K562 (cell line): ENCODE measurements around the gene ACP5. TPM values are rescaled to one million over a fixed set of nuclear protein-coding genes. Genes with fewer than 3 reads are reported as not detected.

ENCODE experiments used
- BCLAF1 ChIP-seq, 2 experiments: fragments of 450-650 bp in 1 of 2; IDR thresholded peaks; 2 replicates each; pipeline ENCODE4 v1.6.1; 2011 to 2017; ENCODE audit warnings: low read depth in 2 of 2, antibody characterized with exemption in 1 of 2, borderline replicate concordance in 1 of 2, low read length in 1 of 2, mild to moderate bottlenecking in 1 of 2, mixed read lengths in 1 of 2; ENCODE audit not compliant: control insufficient read depth in 1 of 2
- CEBPB ChIP-seq: fragments of 450-650 bp; IDR thresholded peaks from 2 replicates; pipeline ENCODE4 v1.6.1; 2016; ENCODE audit warnings: missing genetic modification characterization, missing compliant biosample characterization
- FOXP1 ChIP-seq: sonication (generic); formaldehyde crosslinking; IDR thresholded peaks from 2 replicates; pipeline ENCODE4 v1.8.0; 2022; ENCODE audit warnings: mild to moderate bottlenecking, missing genetic modification reagents
- GABPA ChIP-seq: fragments of 200-800 bp; sonication (Bioruptor generic); conservative IDR thresholded peaks from 2 replicates; pipeline ENCODE4 v1.6.1; 2016; ENCODE audit warnings: low read depth, missing genetic modification characterization, missing compliant biosample characterization
- GATAD2A ChIP-seq: fragments of 450-650 bp; IDR thresholded peaks from 2 replicates; pipeline ENCODE4 v1.6.1; 2017
- HDAC1 ChIP-seq, 2 experiments: fragments of 450-650 bp; IDR thresholded peaks; 2 replicates each; pipeline ENCODE4 v1.6.1; 2016 to 2017; ENCODE audit warnings: inconsistent platforms in 1 of 2, mild to moderate bottlenecking in 1 of 2, moderate library complexity in 1 of 2
- HLTF ChIP-seq: fragments of 450-650 bp; IDR thresholded peaks from 2 replicates; pipeline ENCODE4 v1.6.1; 2016
- HNRNPL ChIP-seq: fragments of 200-400 bp; formaldehyde crosslinking; IDR thresholded peaks from 2 replicates; pipeline ENCODE4 v1.6.1; 2017; ENCODE audit warnings: low read depth, mild to moderate bottlenecking, low read length
- KAT8 ChIP-seq: fragments of 450-650 bp; IDR thresholded peaks from 2 replicates; pipeline ENCODE4 v1.6.1; 2016; ENCODE audit warnings: low read depth, mild to moderate bottlenecking
- KHSRP ChIP-seq: fragments of 450-650 bp; IDR thresholded peaks from 2 replicates; pipeline ENCODE4 v1.6.1; 2017
- MCM5 ChIP-seq: fragments of 450-650 bp; IDR thresholded peaks from 2 replicates; pipeline ENCODE4 v1.6.1; 2016; ENCODE audit warnings: low read depth
- NCOR1 ChIP-seq: fragments of 450-650 bp; IDR thresholded peaks from 2 replicates; pipeline ENCODE4 v1.6.1; 2016; ENCODE audit warnings: mild to moderate bottlenecking, moderate library complexity
- PCBP2 ChIP-seq: fragments of 200-400 bp; formaldehyde crosslinking; IDR thresholded peaks from 2 replicates; pipeline ENCODE4 v1.6.1; 2018; ENCODE audit warnings: low read length, low read depth, mild to moderate bottlenecking, moderate library complexity; ENCODE audit not compliant: poor library complexity, severe bottlenecking
- PML ChIP-seq: IDR thresholded peaks from 2 replicates; pipeline ENCODE4 v1.6.1; 2012; ENCODE audit warnings: low read length, inconsistent platforms
- SMARCC2 ChIP-seq: fragments of 450-650 bp; IDR thresholded peaks from 2 replicates; pipeline ENCODE4 v1.6.1; 2017; ENCODE audit warnings: antibody characterized with exemption, moderate library complexity, mild to moderate bottlenecking, low read depth
- SREBF2 ChIP-seq: sonication (generic); formaldehyde crosslinking; IDR thresholded peaks from 2 replicates; pipeline ENCODE4 v1.4.0; 2020; ENCODE audit warnings: mild to moderate bottlenecking, missing genetic modification reagents
- TFAP4 ChIP-seq: sonication (generic); formaldehyde crosslinking; IDR thresholded peaks from 2 replicates; pipeline ENCODE4 v1.8.0; 2022; ENCODE audit warnings: missing genetic modification reagents, mild to moderate bottlenecking, moderate library complexity, borderline replicate concordance
- THAP7 ChIP-seq: fragments of 250-450 bp; sonication (Bioruptor Pico); IDR thresholded peaks from 2 replicates; pipeline ENCODE4 v1.5.0; 2021
- THRA ChIP-seq: fragments of 450-650 bp; IDR thresholded peaks from 2 replicates; pipeline ENCODE4 v1.6.1; 2017; ENCODE audit warnings: mild to moderate bottlenecking, moderate library complexity
- U2AF1 ChIP-seq: fragments of 200-400 bp; formaldehyde crosslinking; optimal IDR thresholded peaks from 2 replicates; pipeline ENCODE3; 2017; ENCODE audit warnings: mild to moderate bottlenecking, low read depth, low read length, moderate library complexity
- ZNF224 ChIP-seq: sonication (generic); formaldehyde crosslinking; IDR thresholded peaks from 2 replicates; pipeline ENCODE4 v1.8.0; 2022; ENCODE audit warnings: mild to moderate bottlenecking, missing genetic modification reagents
- polyA plus RNA-seq, 8 experiments: library from polyadenylated mRNA; depleted of rRNA in 4 of 8; stranded (reverse) in 5 of 8; unstranded in 3 of 8; fragments of >200 nt; fragmentation: Nextera tagmentation in 2 of 8; fragmentation: Illumina TruSeq in 1 of 8; extraction: Ambion mirVana in 2 of 8; extraction: Trizol in 1 of 8; gene quantifications; 2 replicates each; pipeline versions ENCODE4 v1.2.1 to v1.2.3, GENCODE V29; 2011 to 2014; ENCODE audit warnings: inconsistent platforms in 1 of 8, missing spikeins in 1 of 8
- total RNA-seq, 7 experiments: library from RNA; depleted of rRNA in 6 of 7; stranded (reverse); fragments of >200 nt in 6 of 7; fragmentation: Illumina TruSeq in 2 of 7; extraction: Trizol in 2 of 7; gene quantifications; 2 replicates each; pipeline versions ENCODE4 v1.2.1 to v1.2.3, GENCODE V29; 2011 to 2021; ENCODE audit warnings: low replicate concordance in 1 of 7
- TF ChIP-seq, protein P1 (sequence below): sonication (generic); formaldehyde crosslinking; IDR thresholded peaks from 2 replicates; pipeline ENCODE4 v1.8.0; 2022; ENCODE audit warnings: mild to moderate bottlenecking, missing genetic modification reagents

ACP5 gene
- total and polyA plus RNA-seq, 9 of the 15 experiments (the other 6 are each of a cell fraction or from before 2014, with no cell fraction given): 0.06 to 1.1 (median 0.31) TPM; not detected in 1

- TF ChIP-seq SREBF2 (CRISPR knock-in tag): no peak
- TF ChIP-seq NCOR1: peak; percentile 96
- no peak for TF ChIP-seq PCBP2
- no peak for TF ChIP-seq U2AF1
- 0 out of 4 replicates have a peak, but pooled peaks of 1 of the 2 experiments have one; percentile 31 for TF ChIP-seq BCLAF1 (IDR thresholded peaks at IDR 0.05; ENCODE audit: borderline replicate concordance in 1 of 2, control insufficient read depth in 1 of 2, low read depth in 2 of 2, low read length in 1 of 2)
- TF ChIP-seq MCM5: no peak
- TF ChIP-seq GABPA: peak; percentile 31; the same call in 1 of the 2 replicates
- TF ChIP-seq, protein P1, sequence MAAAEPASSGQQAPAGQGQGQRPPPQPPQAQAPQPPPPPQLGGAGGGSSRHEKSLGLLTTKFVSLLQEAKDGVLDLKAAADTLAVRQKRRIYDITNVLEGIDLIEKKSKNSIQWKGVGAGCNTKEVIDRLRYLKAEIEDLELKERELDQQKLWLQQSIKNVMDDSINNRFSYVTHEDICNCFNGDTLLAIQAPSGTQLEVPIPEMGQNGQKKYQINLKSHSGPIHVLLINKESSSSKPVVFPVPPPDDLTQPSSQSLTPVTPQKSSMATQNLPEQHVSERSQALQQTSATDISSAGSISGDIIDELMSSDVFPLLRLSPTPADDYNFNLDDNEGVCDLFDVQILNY (CRISPR knock-in tag): no peak
- TF ChIP-seq KAT8: no peak
- TF ChIP-seq ZNF224 (CRISPR knock-in tag): no peak
- no peak for TF ChIP-seq FOXP1 (CRISPR knock-in tag)
- TF ChIP-seq GATAD2A: no peak; the same call in none of the 2 replicates
- TF ChIP-seq CEBPB (tag): peak; percentile 91
- TF ChIP-seq HDAC1 (IDR thresholded peaks at IDR 0.05): peak; percentile 26 to 86; a peak in 3 of 4 replicates
- TF ChIP-seq PML: peak; percentile 93
- 0 out of 2 replicates have a peak, but pooled peaks have one; percentile 43 for TF ChIP-seq TFAP4 (CRISPR knock-in tag)
- TF ChIP-seq SMARCC2: peak; percentile 65; the same call in 1 of the 2 replicates
- peak; percentile 58; the same call in 1 of the 2 replicates for TF ChIP-seq KHSRP
- TF ChIP-seq HLTF: peak; percentile 65; the same call in 1 of the 2 replicates
- no peak for TF ChIP-seq THRA
- no peak for TF ChIP-seq HNRNPL
- no peak for TF ChIP-seq THAP7 (CRISPR knock-in tag)
Measured at GRCh38 chr19:11560404-11561051, 16.9 kb downstream of the ACP5 start (continued).
